ENCODE results near the gene ZNF679. TPM values are rescaled to one million over a fixed set of nuclear protein-coding genes. Genes with fewer than 3 reads are reported as not detected.
"Not testable (repeated sequence)": the region's sequence is repeated elsewhere in the genome, so short reads cannot be mapped to it uniquely, and the experiment has no call there.

Gene ZNF679
- not detected in 2 replicates for total RNA-seq

DNA sequence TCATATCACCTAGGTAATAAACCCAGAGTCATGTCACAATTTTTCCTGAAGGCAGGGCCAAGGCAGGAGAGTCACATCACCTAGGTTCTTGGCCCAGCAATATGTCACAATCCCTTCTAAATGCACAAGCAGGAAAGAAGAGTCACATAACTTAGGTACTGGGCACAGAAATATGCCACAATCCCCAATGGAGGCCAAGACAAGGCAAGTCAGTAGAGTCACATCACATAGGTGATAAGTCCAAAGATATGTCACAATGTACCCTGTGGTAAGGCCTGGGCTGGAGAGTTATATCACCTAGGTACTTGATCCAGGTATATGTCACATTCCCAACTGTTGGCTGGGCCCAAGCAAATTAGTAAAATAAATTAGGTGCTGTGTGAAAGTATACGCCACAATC lies at the start of gene ZNF679:
ZNF679 (plus strand) TSS at position 301 of the 400 bp plus-strand sequence. CDS start 20,644 bp downstream, outside the sequence.
- DNase-seq (ENCODE audit: low read depth in 2 of 2): not testable (repeated sequence)

DNA sequence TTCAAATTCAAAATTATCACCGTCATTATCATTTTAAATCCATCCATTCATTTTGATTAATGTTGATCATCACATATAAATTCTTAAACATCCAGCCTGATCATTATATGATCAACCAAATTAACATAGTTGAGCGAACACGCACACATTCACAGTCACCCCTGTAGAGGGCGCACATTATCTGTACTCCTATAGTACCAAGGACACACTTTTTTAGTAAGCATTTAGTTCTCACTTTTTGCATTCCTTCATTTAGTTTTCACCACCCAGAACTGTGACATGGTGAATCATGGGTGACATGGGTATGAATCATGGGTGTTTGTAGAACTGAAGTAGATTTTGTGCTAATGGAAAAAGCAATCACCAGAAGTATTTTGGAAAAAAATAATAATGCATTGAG lies 47.3 kb upstream of the ZNF679 start:
- no peak for DNase-seq (ENCODE audit: low read depth in 2 of 2)

DNA sequence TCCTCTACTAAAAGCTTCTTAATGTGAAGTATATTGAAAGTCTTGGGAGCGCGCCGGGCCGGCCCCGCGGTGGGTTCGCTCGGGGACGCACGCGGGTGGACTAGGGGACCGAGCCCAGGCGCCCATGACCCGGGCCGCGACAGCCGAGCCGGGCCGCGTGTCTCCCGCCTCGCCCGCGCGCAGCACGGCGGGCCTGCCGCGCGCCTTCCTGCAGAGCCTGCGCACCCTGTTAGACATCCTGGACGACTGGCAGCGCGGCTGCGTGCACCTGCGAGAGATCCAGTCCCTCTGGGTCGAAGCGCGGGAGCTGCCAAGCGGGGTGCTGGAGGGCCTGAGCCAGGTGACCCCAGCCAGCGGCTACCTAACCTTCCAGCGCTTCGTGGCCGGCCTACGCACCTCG lies 46.7 kb upstream of the ZNF679 start:
- DNase-seq (ENCODE audit: low read depth in 2 of 2): no peak

- DNase-seq (ENCODE audit: low read depth in 2 of 2): no peak
These were observed 46.1 kb upstream of the ZNF679 start for GRCh38 chr7:64182036-64182790.

DNA sequence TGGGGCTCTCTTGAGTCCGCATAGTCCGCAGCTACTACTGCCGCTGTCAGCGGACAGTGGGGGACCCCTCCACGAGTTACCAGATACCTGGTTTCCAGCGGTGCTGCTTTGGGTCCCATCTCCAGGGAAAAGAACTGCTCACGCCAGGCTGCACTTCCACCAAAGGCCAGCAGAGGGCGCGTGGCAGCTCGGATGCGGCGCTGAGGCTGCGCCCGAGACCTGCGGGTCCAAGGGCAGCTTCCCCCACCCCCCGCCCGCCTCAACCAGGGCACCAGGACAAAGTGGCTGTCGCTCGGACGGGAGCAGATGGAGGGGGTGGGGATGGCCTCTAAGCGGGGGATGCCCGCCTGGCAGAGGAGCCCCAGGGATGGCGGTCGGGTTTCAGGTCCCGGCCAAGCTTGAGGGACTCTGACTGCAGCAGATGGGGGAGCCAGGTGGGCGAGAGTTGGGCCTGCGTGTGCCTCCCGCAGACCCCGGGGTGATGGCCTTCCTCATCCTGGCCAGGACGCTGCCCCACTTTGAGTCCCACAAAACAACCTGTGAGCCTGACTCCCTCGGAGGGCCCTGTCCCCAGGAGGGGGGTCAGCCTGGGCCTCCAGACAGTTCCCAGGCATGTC lies 45.0 kb upstream of the ZNF679 start:
- DNase-seq (ENCODE audit: low read depth in 2 of 2): no peak

- DNase-seq (ENCODE audit: low read depth in 2 of 2): no peak
These were observed 44.4 kb upstream of the ZNF679 start for GRCh38 chr7:64183827-64184372.

DNA sequence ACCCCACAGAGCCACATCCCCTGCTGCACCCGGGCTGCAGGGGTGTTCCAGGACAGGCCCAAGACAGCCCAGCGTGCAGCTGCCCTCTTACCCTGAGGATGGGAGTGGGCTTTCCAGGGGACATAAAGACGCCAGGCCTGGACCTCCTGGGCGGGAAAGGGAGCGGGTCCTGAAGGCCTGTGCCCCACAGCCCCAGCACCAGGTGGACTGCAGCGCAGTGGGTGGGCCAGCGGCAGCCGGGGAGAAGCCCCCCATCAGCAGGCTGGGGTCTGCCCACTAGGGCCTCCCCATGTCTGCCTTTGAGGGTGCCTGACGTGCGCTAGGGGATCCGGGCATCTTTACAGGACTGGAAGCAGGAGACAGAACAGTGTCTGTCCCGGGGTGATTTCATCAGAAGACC lies 43.9 kb upstream of the ZNF679 start:
- DNase-seq (ENCODE audit: low read depth in 2 of 2): no peak

- no peak for DNase-seq (ENCODE audit: low read depth in 2 of 2)
These were observed 40.9 kb upstream of the ZNF679 start for GRCh38 chr7:64187408-64187807.

DNA sequence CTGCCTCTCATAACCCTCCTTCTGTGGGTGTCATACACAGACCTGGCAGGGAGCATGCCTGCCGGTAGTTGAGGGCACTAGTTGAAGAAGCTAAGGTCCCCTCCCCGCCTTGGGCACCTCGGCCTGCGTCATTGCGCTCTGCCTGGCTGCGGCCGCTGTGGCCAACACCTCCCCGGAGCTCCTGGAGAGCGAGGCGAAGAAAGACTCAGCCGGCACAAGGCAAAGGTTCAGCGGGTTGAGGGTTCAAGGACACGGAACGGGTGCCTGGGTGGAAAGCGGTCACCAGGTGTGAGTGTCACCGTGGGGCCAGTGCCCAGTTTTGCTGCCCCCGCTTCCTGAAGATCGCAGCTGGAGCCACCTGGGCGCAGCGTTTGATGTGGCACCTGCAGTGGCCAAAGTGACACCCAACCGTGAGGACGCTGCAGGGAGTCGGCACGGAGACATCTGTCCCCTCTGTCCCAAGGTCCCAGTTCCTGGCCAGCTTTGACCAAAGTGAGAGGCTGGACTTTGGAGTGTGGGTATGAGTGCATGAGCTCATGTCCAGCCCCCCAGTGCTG lies 36.0 kb upstream of the ZNF679 start:
- no peak for DNase-seq (ENCODE audit: low read depth in 2 of 2)

GRCh38 chr7:64192775-64193174 lies 35.5 kb upstream of the ZNF679 start:
- no peak for DNase-seq (ENCODE audit: low read depth in 2 of 2)

GRCh38 chr7:64206903-64207302 lies 21.4 kb upstream of the ZNF679 start, which contains the start of gene ZNF735:
TSS of gene ZNF735 (plus strand) at chr7:64207203. CDS start at chr7:64207203, 0 bp downstream.
- DNase-seq (ENCODE audit: low read depth in 2 of 2): no peak

DNA sequence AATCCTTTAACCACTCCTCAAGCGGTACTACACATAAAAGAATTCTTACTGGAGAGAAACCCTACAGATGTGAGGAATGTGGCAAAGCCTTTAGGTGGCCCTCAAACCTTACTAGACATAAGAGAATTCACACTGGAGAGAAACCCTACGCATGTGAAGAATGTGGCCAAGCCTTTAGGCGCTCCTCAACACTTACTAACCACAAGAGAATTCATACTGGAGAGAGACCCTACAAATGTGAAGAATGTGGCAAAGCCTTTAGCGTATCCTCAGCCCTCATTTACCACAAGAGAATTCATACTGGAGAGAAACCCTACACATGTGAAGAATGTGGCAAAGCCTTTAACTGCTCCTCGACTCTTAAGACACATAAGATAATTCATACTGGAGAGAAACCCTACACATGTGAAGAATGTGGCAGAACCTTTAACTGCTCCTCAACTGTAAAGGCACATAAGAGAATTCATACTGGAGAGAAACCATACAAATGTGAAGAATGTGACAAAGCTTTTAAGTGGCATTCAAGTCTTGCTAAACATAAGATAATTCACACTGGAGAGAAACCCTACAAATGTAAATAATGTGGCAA lies 8.5 kb upstream of the ZNF679 start:
- DNase-seq (ENCODE audit: low read depth in 2 of 2): not testable (repeated sequence)

GRCh38 chr7:64223366-64223765 lies 4.9 kb upstream of the ZNF679 start:
- no peak for DNase-seq (ENCODE audit: low read depth in 2 of 2)

GRCh38 chr7:64266341-64266919 lies 38.2 kb downstream of the ZNF679 start:
- no peak for DNase-seq (ENCODE audit: low read depth in 2 of 2)

DNA sequence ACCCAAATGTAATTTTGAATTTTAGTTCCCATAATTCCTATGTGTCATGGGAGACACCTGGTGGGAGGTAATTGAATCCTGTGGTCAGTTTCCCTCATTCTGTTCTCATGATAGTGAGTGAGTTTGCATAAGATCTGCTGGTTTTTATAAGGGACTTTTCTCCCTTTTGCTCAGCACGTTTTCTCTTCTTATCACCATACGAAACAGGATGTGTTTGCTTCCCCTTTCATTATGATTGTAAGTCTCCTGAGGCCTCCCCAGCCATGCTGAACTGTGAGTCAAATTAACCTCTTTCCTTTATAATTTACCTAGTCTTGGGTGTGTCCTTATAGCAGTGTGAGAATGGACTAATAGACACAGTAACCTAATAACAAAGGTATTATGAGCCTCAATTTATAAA lies 49.4 kb downstream of the ZNF679 start:
- no peak for DNase-seq (ENCODE audit: low read depth in 2 of 2)

- DNase-seq (ENCODE audit: low read depth in 2 of 2): no peak
These were observed 66.6 kb downstream of the ZNF679 start for GRCh38 chr7:64294701-64295420.

DNA sequence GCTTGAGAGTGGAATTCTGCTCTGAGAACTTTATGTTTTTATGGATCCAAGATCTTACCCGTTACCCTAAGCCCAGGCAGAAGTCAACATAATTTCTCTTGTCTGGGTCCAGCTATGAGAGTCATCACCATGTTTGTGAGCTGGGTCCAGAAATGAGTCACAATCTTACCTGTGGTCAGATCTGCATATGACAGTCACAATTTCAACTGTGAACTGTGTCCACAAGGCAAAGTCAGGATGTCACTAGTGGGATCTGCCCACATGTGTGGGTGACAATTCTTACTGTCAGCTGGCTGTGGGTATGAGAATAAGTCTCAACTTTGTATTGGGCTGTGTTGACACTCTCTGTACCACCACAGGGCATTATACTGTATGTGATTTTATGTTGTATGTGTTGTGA lies 69.1 kb downstream of the ZNF679 start:
- DNase-seq (ENCODE audit: low read depth in 2 of 2): not testable (repeated sequence)

DNA sequence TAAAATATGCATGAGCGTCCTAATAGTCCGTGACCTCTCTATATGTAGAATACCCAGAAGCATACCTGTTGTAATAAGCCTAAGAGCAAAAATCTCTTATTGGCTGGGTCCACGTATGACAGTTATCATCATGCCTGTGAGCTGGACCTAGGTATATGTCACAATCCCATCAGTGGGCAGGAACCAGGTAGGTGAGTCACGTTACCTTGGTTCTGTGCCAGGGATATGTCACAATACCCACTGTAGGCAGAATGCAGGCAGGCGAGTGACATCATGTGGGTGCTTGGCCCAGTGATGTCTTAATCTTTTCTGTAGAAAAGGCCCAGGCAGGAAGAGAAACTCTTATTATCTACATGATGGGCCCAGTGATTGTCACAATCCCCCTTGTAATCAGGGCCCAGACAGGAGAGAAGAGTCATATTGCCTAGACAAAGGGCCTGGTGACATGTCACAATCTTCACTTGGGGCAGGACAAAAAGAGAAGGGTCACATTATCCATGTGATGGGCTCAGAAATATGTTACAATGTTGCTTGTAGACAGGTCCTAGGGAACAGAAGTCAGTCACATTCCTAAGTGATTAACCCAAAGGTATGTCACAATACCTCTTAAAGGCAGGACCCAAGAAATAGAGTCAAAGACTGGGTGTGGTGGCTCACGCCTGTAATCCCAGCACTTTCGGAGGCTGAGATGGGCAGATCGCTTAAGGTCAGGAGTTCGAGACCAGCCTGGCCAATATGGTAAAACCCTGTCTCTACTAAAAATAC lies 72.5 kb downstream of the ZNF679 start:
- DNase-seq (ENCODE audit: low read depth in 2 of 2): no peak

GRCh38 chr7:64307254-64308015 lies 79.2 kb downstream of the ZNF679 start:
- DNase-seq (ENCODE audit: low read depth in 2 of 2): peak; percentile 48 to 66

DNA sequence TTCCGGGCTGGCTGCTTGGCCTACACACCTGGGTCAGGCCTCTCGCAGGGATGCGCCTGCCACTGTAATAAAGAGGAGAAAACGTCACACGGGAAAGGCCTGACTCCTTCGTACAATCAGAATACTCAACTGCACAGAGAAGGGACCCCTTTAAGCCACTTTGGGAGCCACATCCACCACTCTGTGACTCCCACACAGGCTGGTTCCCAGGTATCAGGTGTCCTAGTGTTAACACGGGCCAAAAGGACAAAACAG lies 79.7 kb downstream of the ZNF679 start:
- DNase-seq (ENCODE audit: low read depth in 2 of 2): no peak

Data from dermis microvascular lymphatic vessel endothelial cell (primary cell).